ENCODE data around the gene DCLK1.

DCLK1 gene

GRCh38 chr13:36154567-36155291 is 23.5 kb upstream of the DCLK1 start:
- TF ChIP-seq CTCF (IDR thresholded peaks at IDR 0.05; ENCODE audit: insufficient read depth, low read length, poor library complexity, severe bottlenecking) = no peak
- no peaks in the 10 kb centered on the region for H3K27me3 ChIP-seq (replicated peaks; ENCODE audit: control insufficient read depth, insufficient read depth, low read length)
- no peak overlapping the region for H3K4me3 ChIP-seq (replicated peaks; ENCODE audit: low read depth, low read length)
- DNase-seq (ENCODE audit: extremely low read depth, insufficient read length) = no peak
- no peaks in the 10 kb centered on the region for H3K36me3 ChIP-seq (ENCODE audit: control insufficient read depth, insufficient read depth, low read length)

DNA sequence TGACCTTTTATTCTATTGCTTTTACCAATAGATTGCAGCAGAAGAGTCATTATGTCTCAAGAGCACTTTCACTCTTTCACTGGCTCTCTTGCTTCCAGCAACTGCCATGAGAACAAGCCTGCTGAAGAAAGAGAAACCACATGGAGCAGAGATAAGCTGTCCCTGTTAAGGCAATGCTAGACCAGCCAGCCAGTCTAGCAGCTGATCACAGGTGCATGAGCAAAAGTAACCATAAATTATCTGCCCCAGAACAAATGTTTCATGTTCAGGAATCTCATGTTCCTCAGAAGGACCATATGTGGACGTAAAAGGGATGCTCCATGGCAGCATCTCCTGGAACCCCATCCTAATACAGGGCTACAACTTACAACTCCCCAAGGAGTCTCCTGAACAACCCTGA is 20.4 kb upstream of the DCLK1 start:
- no peak for TF ChIP-seq CTCF (IDR thresholded peaks at IDR 0.05; ENCODE audit: insufficient read depth, low read length, poor library complexity, severe bottlenecking)
- H3K4me3 ChIP-seq (replicated peaks; ENCODE audit: low read depth, low read length) = no peak overlapping the region
- no peaks in the 10 kb centered on the region for H3K36me3 ChIP-seq (ENCODE audit: control insufficient read depth, insufficient read depth, low read length)
- no peaks in the 10 kb centered on the region for H3K27me3 ChIP-seq (replicated peaks; ENCODE audit: control insufficient read depth, insufficient read depth, low read length)
- no peak for DNase-seq (ENCODE audit: extremely low read depth, insufficient read length)

GRCh38 chr13:36148446-36148845 is 17.3 kb upstream of the DCLK1 start:
- Histone ChIP-seq H3K36me3 (ENCODE audit: control insufficient read depth, insufficient read depth, low read length) (no peaks in the 10 kb centered on the region), H3K4me3 (replicated peaks; ENCODE audit: low read depth, low read length) (no peak overlapping the region), H3K27me3 (replicated peaks; ENCODE audit: control insufficient read depth, insufficient read depth, low read length) (no peaks in the 10 kb centered on the region)
- DNase-seq (ENCODE audit: extremely low read depth, insufficient read length) = no peak
- no peak for TF ChIP-seq CTCF (IDR thresholded peaks at IDR 0.05; ENCODE audit: insufficient read depth, low read length, poor library complexity, severe bottlenecking)

DNA sequence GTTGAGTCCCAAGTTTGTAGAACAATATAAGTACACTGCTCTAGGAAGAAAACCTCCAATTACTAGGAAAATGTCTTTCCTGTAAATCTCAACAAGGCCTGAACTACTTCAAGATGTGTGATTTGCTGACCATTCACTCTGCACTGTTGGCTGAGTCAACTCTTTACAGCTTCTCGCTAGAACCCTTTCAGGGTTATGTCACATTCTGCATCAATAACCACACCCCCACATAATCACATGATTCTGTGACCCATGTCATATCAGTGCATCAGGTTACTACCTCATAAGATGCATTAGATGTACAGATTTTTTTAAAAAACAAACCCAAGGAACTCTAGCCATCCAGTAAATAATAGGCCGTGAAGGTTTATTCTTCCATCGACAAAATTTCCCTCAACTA is 16.1 kb upstream of the DCLK1 start:
- no peak for DNase-seq (ENCODE audit: extremely low read depth, insufficient read length)
- H3K36me3 ChIP-seq (ENCODE audit: control insufficient read depth, insufficient read depth, low read length) = no peaks in the 10 kb centered on the region
- no peak overlapping the region for H3K4me3 ChIP-seq (replicated peaks; ENCODE audit: low read depth, low read length)
- no peaks in the 10 kb centered on the region for H3K27me3 ChIP-seq (replicated peaks; ENCODE audit: control insufficient read depth, insufficient read depth, low read length)
- TF ChIP-seq CTCF (IDR thresholded peaks at IDR 0.05; ENCODE audit: insufficient read depth, low read length, poor library complexity, severe bottlenecking) = no peak

- no peak overlapping the region for H3K4me3 ChIP-seq (replicated peaks; ENCODE audit: low read depth, low read length)
- no peak for TF ChIP-seq CTCF (IDR thresholded peaks at IDR 0.05; ENCODE audit: insufficient read depth, low read length, poor library complexity, severe bottlenecking)
- no peaks in the 10 kb centered on the region for H3K27me3 ChIP-seq (replicated peaks; ENCODE audit: control insufficient read depth, insufficient read depth, low read length)
- no peaks in the 10 kb centered on the region for H3K36me3 ChIP-seq (ENCODE audit: control insufficient read depth, insufficient read depth, low read length)
- no peak for DNase-seq (ENCODE audit: extremely low read depth, insufficient read length)
Observed at GRCh38 chr13:36146511-36147269, 15.5 kb upstream of the DCLK1 start.

Measured in GM06990 (cell line).